Tibial nerve (tissue), 4 donors: ENCODE measurements around the gene THEMIS.

Experiments
- EP300 ChIP-seq, 2 donors: sonication (generic); formaldehyde crosslinking; IDR thresholded peaks; one replicate each; pipeline ENCODE4 v1.6.1; 2017; ENCODE audit warnings: antibody characterized with exemption in 2 of 2, mild to moderate bottlenecking in 1 of 2
- POLR2A ChIP-seq, 2 donors: fragments of 450-650 bp; IDR thresholded peaks; one replicate each; pipeline ENCODE4 v1.6.1; 2017; ENCODE audit warnings: antibody characterized with exemption in 2 of 2, mild to moderate bottlenecking in 2 of 2, moderate library complexity in 2 of 2
- TF ChIP-seq, protein P1 (sequence below), 5 experiments: fragments of 200-600 bp in 3 of 5; fragments of 450-650 bp in 2 of 5; sonication (generic) in 3 of 5; IDR thresholded peaks; one replicate each; pipeline ENCODE4 v1.5.1; 2016 to 2019; ENCODE audit warnings: antibody characterized with exemption in 5 of 5, mild to moderate bottlenecking in 3 of 5, moderate library complexity in 2 of 5

DNA sequence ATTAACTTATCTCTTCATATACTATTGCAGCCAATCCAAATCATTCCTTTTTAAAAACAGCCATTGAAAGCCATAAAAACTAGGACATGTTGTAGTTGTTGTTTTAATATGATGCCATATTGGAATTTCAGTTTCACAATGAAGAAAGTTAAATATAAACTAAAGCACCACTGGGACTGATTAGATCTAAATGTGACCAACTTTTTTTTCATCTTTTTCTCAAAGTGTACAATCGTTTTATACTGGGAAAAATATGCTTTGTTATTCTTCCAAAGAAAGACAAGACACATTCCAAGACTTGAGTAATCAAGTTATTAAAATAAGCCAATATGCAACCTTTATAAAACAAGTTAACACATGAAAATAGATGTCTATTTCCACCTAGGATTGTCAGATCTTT, 68.5 kb downstream of the THEMIS start:
- TF ChIP-seq, protein P1, sequence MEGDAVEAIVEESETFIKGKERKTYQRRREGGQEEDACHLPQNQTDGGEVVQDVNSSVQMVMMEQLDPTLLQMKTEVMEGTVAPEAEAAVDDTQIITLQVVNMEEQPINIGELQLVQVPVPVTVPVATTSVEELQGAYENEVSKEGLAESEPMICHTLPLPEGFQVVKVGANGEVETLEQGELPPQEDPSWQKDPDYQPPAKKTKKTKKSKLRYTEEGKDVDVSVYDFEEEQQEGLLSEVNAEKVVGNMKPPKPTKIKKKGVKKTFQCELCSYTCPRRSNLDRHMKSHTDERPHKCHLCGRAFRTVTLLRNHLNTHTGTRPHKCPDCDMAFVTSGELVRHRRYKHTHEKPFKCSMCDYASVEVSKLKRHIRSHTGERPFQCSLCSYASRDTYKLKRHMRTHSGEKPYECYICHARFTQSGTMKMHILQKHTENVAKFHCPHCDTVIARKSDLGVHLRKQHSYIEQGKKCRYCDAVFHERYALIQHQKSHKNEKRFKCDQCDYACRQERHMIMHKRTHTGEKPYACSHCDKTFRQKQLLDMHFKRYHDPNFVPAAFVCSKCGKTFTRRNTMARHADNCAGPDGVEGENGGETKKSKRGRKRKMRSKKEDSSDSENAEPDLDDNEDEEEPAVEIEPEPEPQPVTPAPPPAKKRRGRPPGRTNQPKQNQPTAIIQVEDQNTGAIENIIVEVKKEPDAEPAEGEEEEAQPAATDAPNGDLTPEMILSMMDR (IDR thresholded peaks at IDR 0.05) = no peak
- TF ChIP-seq EP300 (IDR thresholded peaks at IDR 0.05) (no peak), POLR2A (IDR thresholded peaks at IDR 0.05) (no peak)
